ENCODE results near the gene ZBTB3. TPM values are rescaled to one million over a fixed set of nuclear protein-coding genes. Genes with fewer than 3 reads are reported as not detected.
A peak's percentile ranks its signal among the peaks of the same experiment; 100 is the strongest.

The ZBTB3 gene
- total RNA-seq (6.9 and 8.1 TPM in 2 replicates), polyA plus RNA-seq (3.7 and 4.1 TPM in 2 replicates), polyA minus RNA-seq (8.2 and 8.7 TPM in 2 replicates), Bru-seq, nascent RNA (percentile 56 among the genes with signal in this experiment), BruChase-seq, experiment 1, labeled RNA remaining after a 6-hour chase (percentile 50 among the genes with signal in this experiment), BruChase-seq, experiment 2, labeled RNA remaining after a 2-hour chase (percentile 64 among the genes with signal in this experiment)
- polyA plus RNA-seq (2011; cell fraction: cytosol; rRNA removed), result 3.4 and 3.9 TPM in 2 replicates
- 4.4 and 4.5 TPM in 2 replicates for polyA plus RNA-seq (2011; cell fraction: nucleus; rRNA removed)
- 1.2 and 2.0 TPM in 2 replicates for polyA plus RNA-seq (2012)
- polyA minus RNA-seq (2011; cell fraction: cytosol; rRNA and poly(A)+ RNA removed), result 7.5 TPM
- polyA minus RNA-seq (2011; cell fraction: nucleus; rRNA and poly(A)+ RNA removed), result 5.3 and 5.8 TPM in 2 replicates
- long read RNA-seq, partial matches to known transcripts, result 1 of 4 reads
- long read RNA-seq, other reads (novel, unspliced or antisense), result 1 of 4 reads

DNA sequence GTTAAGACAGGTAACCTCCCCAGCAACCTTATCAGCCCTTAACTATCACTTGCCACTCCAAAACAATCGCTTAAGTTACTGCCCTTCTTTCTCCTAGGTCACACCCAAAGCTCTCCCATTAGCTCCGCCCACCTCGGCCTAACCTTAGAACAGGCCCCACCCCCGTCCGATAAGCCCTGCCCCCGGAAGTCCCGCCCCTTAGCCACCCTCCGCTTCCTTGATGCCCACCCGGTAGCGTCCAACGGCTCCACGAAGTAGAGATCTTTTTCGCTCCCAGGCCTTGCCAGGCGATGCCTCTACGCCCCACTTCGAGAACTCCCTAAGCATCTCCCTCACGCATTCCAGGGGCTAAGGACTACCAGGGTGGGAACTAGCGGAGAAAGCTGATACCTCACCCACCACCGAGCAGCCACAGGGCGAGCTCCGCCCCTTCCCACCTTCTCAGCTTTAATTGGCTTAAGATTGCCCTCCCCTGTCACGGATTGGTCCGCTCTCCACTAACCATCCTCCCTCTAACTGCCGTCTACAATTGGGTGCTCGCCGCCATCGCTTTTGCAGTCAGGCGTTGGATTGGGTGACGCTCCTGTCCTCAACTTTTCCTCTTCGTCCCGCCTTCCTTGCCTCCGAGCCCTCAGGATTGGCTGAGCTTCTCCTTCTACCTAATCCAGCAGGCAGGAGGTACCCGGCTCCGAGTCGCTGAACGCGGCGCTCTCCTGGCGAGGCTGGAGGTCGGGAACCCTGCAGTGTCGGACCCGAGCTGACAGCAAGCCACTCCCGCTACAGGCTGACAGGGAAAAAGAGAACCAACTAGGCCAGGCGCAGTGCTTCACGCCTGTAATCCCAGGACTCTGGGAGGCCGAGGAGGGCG, at the start of gene ZBTB3:
ZBTB3 (minus strand) TSS at position 425 of the 868 bp plus-strand sequence. CDS start 496 bp downstream, outside the sequence.
- DNase-seq (ENCODE audit: low read depth, low spot score), result peak; percentile 100
- no peaks in the 10 kb centered on the region for H3K9me1 ChIP-seq (replicated peaks; ENCODE audit: control insufficient read depth, extremely low read depth, insufficient read depth, low read length)
- H3K9me3 ChIP-seq (replicated peaks; ENCODE audit: control insufficient read depth, insufficient read depth, low read length), result no peaks in the 10 kb centered on the region
- H3K4me2 ChIP-seq (ENCODE audit: insufficient read depth, low read length), result peak within 1 kb of the TSS; percentile 27
- H2AFZ ChIP-seq (ENCODE audit: low read depth, low read length), result peak within 1 kb of the TSS; percentile 83
- TF ChIP-seq MAX (IDR thresholded peaks at IDR 0.05; ENCODE audit: insufficient read depth, insufficient read length), result no peak
- peak; percentile 75 for TF ChIP-seq POLR2A (IDR thresholded peaks at IDR 0.05; ENCODE audit: low read depth, low read length)
- TF ChIP-seq POLR2AphosphoS5 (IDR thresholded peaks at IDR 0.05; ENCODE audit: insufficient read depth, low read depth, low read length), result no peak
- dilution Hi-C loops (cut with MboI; ENCODE audit: extremely low pct_ligation_motif_present, low sequenced_read_pairs), result no loop called here
- H3K9ac ChIP-seq (replicated peaks; ENCODE audit: extremely low read depth, insufficient read depth, low read length), result peak within 1 kb of the TSS; percentile 66
- ChIA-PET CTCF (interaction anchor here (0.7 to 2.7 kb wide), 18 partner anchors 8 to 329 kb away, joined by 3 to 26 read pairs (median 4); partner anchors contain the start of genes C11orf98, CSKMT, EEF1G and HNRNPUL2), POLR2A (interaction anchor here (0.9 to 2.0 kb wide), 12 partner anchors 8 to 107 kb away, joined by 3 to 22 read pairs (median 5); partner anchors contain the start of genes C11orf98, CSKMT, GANAB and HNRNPUL2)
- peak; percentile 100 for FAIRE-seq
- intact Hi-C loops (cut with micrococcal nuclease), result loop anchor here (1.0 to 5.0 kb wide), 3 partner anchors 7 to 1083 kb away; partner anchors contain the start of genes MARK2, POLR2G and TTC9C
- peaks cover 5% of the 10 kb centered on the region for H3K4me1 ChIP-seq (ENCODE audit: control insufficient read depth, extremely low read depth, insufficient read depth, low read length)
- H3K36me3 ChIP-seq (ENCODE audit: control insufficient read depth in 2 of 2, extremely low read depth in 1 of 2, insufficient read depth in 2 of 2, low read length in 2 of 2), result peaks cover 0 to 5% of the 10 kb centered on the region in 2 experiments
- no peaks in the 10 kb centered on the region for H3K27me3 ChIP-seq (ENCODE audit: control insufficient read depth in 2 of 2, insufficient read depth in 2 of 2, low read length in 2 of 2)
- H3K27ac ChIP-seq (ENCODE audit: insufficient read depth, low read depth, low read length), result peak within 1 kb of the TSS; percentile 61
- BruUV-seq (replicated peaks), result TSS peak; percentile 19
- no peaks in the 10 kb centered on the region for H4K20me1 ChIP-seq (replicated peaks; ENCODE audit: control insufficient read depth, extremely low read depth, insufficient read depth, low read length)
- peaks cover 10% of the 10 kb centered on the region for H3K79me2 ChIP-seq (ENCODE audit: control insufficient read depth, insufficient read depth, low read length)
- H3K4me3 ChIP-seq (replicated peaks in 1 of 3; ENCODE audit: insufficient read depth in 1 of 3, low read depth in 1 of 3, low read length in 3 of 3), result peak within 1 kb of the TSS; percentile 32 to 71 (median 67)
